Measurements from ENCODE around the gene DDX42.
A peak's percentile ranks its signal among the peaks of the same experiment; 100 is the strongest.

The DDX42 gene, protein sequence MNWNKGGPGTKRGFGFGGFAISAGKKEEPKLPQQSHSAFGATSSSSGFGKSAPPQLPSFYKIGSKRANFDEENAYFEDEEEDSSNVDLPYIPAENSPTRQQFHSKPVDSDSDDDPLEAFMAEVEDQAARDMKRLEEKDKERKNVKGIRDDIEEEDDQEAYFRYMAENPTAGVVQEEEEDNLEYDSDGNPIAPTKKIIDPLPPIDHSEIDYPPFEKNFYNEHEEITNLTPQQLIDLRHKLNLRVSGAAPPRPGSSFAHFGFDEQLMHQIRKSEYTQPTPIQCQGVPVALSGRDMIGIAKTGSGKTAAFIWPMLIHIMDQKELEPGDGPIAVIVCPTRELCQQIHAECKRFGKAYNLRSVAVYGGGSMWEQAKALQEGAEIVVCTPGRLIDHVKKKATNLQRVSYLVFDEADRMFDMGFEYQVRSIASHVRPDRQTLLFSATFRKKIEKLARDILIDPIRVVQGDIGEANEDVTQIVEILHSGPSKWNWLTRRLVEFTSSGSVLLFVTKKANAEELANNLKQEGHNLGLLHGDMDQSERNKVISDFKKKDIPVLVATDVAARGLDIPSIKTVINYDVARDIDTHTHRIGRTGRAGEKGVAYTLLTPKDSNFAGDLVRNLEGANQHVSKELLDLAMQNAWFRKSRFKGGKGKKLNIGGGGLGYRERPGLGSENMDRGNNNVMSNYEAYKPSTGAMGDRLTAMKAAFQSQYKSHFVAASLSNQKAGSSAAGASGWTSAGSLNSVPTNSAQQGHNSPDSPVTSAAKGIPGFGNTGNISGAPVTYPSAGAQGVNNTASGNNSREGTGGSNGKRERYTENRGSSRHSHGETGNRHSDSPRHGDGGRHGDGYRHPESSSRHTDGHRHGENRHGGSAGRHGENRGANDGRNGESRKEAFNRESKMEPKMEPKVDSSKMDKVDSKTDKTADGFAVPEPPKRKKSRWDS

DNA sequence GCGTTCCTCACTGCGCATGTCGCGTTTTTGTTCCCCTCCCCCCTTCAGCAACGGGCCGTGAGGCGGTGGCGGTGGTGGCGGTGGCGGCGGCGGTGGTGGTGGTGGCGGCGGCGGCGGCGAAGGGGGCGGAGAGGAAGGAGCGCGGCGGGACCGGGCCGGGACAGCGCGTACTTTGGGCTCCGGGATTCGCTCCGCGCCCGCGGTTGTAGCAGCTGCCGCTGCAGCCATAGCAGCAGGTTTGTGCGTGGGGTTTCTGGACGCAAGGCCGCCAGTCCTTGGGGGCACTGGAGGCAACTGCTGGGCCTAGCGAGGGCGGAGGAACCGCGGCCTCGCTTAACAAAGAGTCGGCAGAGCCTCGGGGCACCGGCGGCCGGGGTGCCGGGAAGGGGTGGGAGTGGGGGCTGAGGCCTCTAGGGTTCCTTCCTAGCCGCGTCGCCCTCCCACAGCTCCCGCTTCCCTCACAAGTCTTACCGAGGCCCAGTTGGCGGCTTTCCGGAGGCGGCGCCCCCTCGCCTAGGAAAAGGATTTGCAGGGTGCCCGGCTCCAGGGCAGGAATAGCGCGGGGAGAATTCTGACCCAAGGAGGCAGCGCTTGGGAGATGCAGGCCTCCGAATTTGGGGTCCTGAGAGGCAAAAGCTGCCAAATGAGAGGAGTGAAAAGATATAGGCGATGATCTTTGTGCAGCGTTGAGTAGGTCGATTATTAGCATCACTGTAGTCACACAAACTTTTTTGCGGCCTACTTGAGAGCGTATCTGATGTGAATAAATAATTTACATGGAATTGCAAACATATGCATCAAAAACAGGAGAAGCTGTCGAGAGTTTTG lies at the start of gene DDX42:
Gene DDX42 (plus strand): TSS at position 30 of the 828 bp plus-strand sequence. CDS start 12,880 bp downstream, outside the sequence.
- peak; percentile 22 for DNase-seq (ENCODE audit: low read depth)

DNA sequence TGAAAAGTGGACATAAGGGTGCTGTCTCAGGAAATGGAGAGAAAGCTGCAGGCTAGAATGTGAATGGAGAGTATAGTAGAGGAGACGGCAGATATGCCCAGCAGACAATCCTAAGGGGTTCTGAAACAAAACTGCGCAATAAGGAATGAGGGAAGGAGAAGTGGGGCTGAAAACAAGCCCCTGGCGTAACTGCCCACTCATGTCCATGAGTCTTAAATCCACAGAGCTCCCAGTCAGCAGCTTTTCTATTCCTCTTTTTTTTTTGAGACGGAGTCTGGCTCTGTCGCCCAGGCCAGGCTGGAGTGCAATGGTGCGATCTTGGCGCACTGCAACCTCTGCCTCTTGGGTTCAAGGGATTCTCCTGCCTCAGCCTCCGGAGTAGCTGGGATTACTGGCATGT lies 38.3 kb upstream of the DDX42 start:
- in situ Hi-C loops (cut with HindIII; ENCODE audit: low sequenced_read_pairs), result no loop called here
- no peak overlapping the region for H3K4me3 ChIP-seq (ENCODE audit: low read depth, low read length)

More for the DNA sequence above, at the start of gene DDX42:
- TF ChIP-seq, protein P1, sequence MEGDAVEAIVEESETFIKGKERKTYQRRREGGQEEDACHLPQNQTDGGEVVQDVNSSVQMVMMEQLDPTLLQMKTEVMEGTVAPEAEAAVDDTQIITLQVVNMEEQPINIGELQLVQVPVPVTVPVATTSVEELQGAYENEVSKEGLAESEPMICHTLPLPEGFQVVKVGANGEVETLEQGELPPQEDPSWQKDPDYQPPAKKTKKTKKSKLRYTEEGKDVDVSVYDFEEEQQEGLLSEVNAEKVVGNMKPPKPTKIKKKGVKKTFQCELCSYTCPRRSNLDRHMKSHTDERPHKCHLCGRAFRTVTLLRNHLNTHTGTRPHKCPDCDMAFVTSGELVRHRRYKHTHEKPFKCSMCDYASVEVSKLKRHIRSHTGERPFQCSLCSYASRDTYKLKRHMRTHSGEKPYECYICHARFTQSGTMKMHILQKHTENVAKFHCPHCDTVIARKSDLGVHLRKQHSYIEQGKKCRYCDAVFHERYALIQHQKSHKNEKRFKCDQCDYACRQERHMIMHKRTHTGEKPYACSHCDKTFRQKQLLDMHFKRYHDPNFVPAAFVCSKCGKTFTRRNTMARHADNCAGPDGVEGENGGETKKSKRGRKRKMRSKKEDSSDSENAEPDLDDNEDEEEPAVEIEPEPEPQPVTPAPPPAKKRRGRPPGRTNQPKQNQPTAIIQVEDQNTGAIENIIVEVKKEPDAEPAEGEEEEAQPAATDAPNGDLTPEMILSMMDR (IDR thresholded peaks at IDR 0.05; ENCODE audit: low read depth, low read length, missing control alignments), result no peak
- in situ Hi-C loops (cut with HindIII; ENCODE audit: low sequenced_read_pairs), result no loop called here
- H3K4me3 ChIP-seq (ENCODE audit: low read depth, low read length), result peak within 1 kb of the TSS; percentile 82

DNA sequence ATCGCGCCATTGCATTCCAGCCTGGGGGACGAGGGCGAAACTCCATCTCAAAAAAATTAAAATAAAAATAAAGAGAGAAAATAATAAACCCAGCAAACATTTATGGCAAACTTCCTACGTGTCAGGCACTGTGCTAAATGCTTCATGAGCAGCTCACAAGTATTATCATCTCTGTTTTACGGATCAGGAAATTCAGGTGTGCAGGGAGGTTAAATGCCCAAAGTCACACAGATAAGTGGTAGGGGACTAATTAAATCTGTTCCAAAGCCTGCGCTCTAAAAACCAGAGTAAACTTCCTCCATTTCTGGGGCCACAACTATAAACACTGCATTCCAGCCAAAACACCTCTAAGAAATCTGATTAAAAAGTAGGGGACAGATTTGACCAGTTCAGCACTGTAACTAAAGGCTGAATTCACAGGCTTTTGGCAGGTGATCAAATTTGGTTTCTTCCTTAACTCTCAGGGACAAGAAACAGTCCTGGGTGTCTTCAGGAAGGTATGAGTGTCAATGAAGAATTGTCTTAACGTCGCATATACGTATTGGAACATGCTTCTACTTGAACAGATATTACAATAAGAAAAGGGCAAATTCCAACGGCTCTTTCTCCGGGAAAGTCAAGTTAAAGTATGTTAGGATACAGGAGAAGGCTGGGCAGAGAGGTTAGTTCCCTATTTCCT lies 33.4 kb upstream of the DDX42 start:
- TF ChIP-seq, protein P1 (IDR thresholded peaks at IDR 0.05; ENCODE audit: low read depth, low read length, missing control alignments), result no peak
- in situ Hi-C loops (cut with HindIII; ENCODE audit: low sequenced_read_pairs), result no loop called here
- peak overlapping the region; percentile 76 for H3K4me3 ChIP-seq (ENCODE audit: low read depth, low read length)
- no peak for DNase-seq (ENCODE audit: low read depth)

More for the DNA sequence above, 38.3 kb upstream of the DDX42 start:
- no peak for DNase-seq (ENCODE audit: low read depth)
- TF ChIP-seq, protein P1 (IDR thresholded peaks at IDR 0.05; ENCODE audit: low read depth, low read length, missing control alignments), result no peak

DNA sequence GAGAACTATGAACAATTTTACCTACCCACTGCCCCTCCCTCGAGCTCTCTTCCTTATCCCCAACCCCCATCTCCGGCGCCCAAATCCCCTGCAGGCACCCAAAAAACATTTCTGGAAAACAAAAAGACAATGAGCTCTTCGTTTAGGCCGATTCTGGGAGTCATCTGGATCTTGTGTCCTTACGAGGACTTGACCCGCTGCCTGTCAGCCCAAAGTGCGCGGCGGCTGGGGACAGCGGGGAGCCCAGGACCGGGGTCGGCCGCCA lies 32.9 kb upstream of the DDX42 start:
- in situ Hi-C loops (cut with HindIII; ENCODE audit: low sequenced_read_pairs), result no loop called here
- DNase-seq (ENCODE audit: low read depth), result no peak
- TF ChIP-seq, protein P1 (IDR thresholded peaks at IDR 0.05; ENCODE audit: low read depth, low read length, missing control alignments), result no peak
- H3K4me3 ChIP-seq (ENCODE audit: low read depth, low read length), result peak overlapping the region; percentile 76

DNA sequence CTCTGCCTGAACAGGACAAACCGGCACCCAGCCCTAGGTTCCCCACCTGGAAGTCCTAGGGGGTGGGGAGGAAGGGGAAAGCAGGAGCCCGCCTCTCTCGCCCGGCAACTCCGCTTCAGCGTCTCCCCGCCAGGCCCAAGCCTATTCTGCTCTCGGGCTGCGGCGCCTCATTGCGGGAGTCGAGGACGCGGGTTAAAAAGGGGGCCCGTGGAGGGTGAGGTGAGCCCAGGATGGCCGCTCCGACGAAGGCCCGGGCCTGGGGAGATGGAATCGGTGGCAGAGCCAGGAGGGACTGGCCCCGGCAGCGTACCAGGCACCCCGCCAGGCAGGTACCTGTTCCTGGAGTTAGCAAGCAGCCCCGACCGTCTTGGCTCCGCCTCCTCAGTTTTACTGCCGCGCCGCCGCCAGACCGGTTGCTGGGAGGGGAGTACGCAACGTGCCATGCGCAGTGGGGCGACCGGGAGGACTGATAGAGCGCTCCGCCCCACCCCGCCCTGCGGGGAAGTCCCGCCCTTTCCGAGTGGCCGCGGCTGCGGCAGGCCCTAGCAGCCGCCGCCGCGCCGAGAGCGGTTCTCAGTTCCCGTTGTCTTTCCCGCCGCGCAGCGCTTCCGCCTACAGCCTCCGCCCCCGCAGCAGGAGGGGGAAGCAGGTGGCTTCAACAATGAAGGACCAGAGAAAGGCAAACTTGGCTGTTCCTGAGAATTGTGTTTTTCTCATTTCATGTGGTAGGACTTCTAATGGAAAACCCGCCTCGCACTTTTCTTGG lies 32.4 kb upstream of the DDX42 start, which contains the start of gene STRADA:
Gene STRADA (minus strand): TSS at position 392 of the 766 bp plus-strand sequence. CDS start 13,430 bp downstream, outside the sequence.
- DNase-seq (ENCODE audit: low read depth), result peak; percentile 90
- in situ Hi-C loops (cut with HindIII; ENCODE audit: low sequenced_read_pairs), result no loop called here
- TF ChIP-seq, protein P1 (IDR thresholded peaks at IDR 0.05; ENCODE audit: low read depth, low read length, missing control alignments), result no peak
- H3K4me3 ChIP-seq (ENCODE audit: low read depth, low read length), result peak within 1 kb of the TSS; percentile 76

Data from astrocyte of the cerebellum (primary cell).